Left cardiac atrium (tissue), 4 donors: Measurements from ENCODE around the gene VSIG8. TPM values are rescaled to one million over a fixed set of nuclear protein-coding genes. Genes with fewer than 3 reads are reported as not detected.

Experiments used
- ATAC-seq, 2 donors: fragments of 200-7000 bp; cut with Tn5 transposase; one replicate each; pipeline ENCODE4 v1.9.1; 2020; ENCODE audit warnings: mild to moderate bottlenecking in 2 of 2, moderate library complexity in 2 of 2
- DNase-seq: peaks from one replicate; pipeline ENCODE4 v3.0.0-alpha.2; 2020
- intact Hi-C, 2 donors: fragments of 100-400 bp; cut with DNase I; formaldehyde crosslinking; loops; one replicate each; pipeline versions ENCODE4 v1.14.1 to v1.15.1; 2022 to 2023
- microRNA-seq, 2 donors: library from miRNA; unstranded; fragments of <30 nt; microRNA quantifications; one replicate each; pipeline ENCODE4 v1.2.0, GENCODE V29; 2020
- total RNA-seq, 2 donors: library from RNA; stranded (reverse); fragmentation: NEBNext Ultra II Directional; extraction: Animal tissue kit (Norgen Biotek cat#: 25700); gene quantifications; one replicate each; pipeline ENCODE4 v1.2.1, GENCODE V29; 2021
- donor health status: DM: no; HTN: yes; CAD: no.
- donor health status: DM: no; HTN: yes; CAD: no; lungs with severe emphysema.
- donor health status: DM: yes; HTN: yes; CAD: no.
- donor health status: Dilated cardiomyopathy.

VSIG8 gene
- total RNA-seq, 2 donors from 2014 or later, result not detected

DNA sequence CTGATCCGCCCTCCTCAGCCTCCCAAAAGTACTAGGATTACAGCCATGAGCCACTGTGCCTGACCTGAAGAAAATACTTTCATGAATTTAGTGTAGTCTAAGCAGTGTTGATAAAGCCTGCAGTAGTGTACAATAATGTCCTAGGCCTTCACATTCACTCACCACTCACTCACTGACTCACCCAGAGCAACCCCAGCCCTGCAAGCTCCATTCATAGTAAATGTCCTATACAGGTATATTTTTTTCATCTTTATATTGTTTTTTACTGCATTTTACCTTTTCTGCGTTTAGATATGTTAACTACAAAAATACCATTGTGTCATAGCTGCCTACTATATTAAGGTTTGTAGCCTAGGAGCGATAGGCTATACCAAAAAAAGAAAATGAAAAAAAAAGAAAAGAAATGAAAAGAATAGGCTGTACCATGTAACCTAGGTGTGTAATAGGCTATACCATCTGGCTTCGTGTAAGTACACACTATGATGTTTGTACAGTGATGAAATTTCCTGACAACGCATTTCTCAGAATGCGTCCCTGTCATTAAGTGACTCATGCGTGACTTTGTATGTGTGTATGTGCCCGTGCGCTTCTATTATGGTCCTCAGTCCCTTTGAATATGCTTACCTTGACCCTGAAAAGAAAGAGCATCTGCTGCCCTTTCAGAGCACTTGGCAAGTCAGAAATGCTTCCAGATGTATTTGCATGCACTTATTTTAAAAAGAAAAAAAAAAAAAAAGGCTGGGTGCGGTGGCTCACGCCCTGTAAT is 45.0 kb downstream of the VSIG8 start:
- no peak for DNase-seq
- intact Hi-C loops, result no loop called here
- no peak for ATAC-seq

DNA sequence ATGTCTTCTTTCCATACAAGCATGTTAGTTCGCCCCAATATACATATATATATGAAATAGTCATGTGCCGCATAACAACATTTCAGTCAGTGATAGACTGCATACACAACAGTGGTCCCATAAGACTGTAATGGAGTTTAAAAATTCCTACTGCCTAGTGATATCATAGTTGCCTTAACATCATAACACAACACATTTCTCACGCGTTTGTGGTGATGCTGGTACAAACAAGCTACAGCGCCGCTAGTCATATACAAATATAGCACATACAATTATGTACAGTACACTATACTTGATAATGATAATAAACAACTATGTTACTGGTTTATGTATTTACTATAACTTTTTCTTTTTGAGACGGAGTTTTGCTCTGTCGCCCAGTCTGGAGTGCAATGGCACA is 46.5 kb downstream of the VSIG8 start:
- DNase-seq (no peak), ATAC-seq (no peak)
- intact Hi-C loops, result no loop called here

DNA sequence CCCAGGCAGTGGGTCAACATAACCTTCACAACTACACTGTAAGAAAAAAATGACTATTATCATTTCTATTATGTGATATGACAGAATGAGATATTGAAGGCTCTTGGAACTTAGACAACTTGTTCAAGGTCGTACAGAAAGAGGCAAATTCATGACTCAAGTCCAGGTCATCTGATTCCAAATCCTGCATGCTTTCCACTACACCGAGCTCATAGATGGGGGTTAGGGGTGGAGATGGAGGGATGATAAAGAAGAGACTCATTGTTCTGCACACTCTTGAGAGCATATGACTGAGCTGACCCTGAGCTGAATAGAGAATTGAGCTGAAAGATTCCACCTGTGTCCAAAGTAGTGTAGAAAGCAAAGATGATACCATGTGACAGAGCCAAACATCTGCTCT is 57.5 kb downstream of the VSIG8 start:
- intact Hi-C loops, result loop anchor here in 1 of 2 donors (5.0 kb wide), 1 partner anchor 87 kb away; no protein-coding TSS in a partner anchor
- ATAC-seq, result no peak

More for the DNA sequence above, 57.5 kb downstream of the VSIG8 start:
- no peak for DNase-seq

Small RNA genes lying within 50 kb of the gene (microRNA-seq; reads per million reads assigned to microRNA genes)
- 0 reads per million in 2 donors for gene MIR4259

Other genes with a start within 250 kb of the VSIG8 start
- gene CRP, start 148.1 kb downstream of the VSIG8 start, total RNA-seq, result not detected
- gene DUSP23, start 81.7 kb downstream of the VSIG8 start, total RNA-seq, result 10 to 100 TPM; 25.4 to 36.0 TPM
- gene FCRL6, start 60.3 kb downstream of the VSIG8 start, total RNA-seq, result 1 to 10 TPM in 1 of 2 donors, under 1 TPM in 1; 0.21 to 1.1 TPM
- 1 to 10 TPM; 2.4 to 4.4 TPM for gene SLAMF8, start 35.8 kb downstream of the VSIG8 start, total RNA-seq
- 1 to 10 TPM; 1.6 to 2.0 TPM for gene CFAP45, start 37.5 kb upstream of the VSIG8 start, total RNA-seq
- gene TAGLN2, start 62.9 kb upstream of the VSIG8 start, total RNA-seq, result 100 to 1,000 TPM; 201 to 276 TPM
- gene IGSF9, start 83.0 kb upstream of the VSIG8 start, total RNA-seq, result 1 to 10 TPM; 1.4 to 3.3 TPM
- gene SLAMF9, start 91.6 kb upstream of the VSIG8 start, total RNA-seq, result under 1 TPM in 1 of 2 donors, not detected in 1; 0.35 TPM
- 1 to 10 TPM; 3.3 to 3.4 TPM for gene PIGM, start 169.3 kb upstream of the VSIG8 start, total RNA-seq
- under 1 TPM; 0.05 to 0.15 TPM for gene KCNJ10, start 207.5 kb upstream of the VSIG8 start, total RNA-seq
- gene KCNJ9, start 218.9 kb upstream of the VSIG8 start, total RNA-seq, result under 1 TPM in 1 of 2 donors, not detected in 1; 0.06 TPM
- gene IGSF8, start 236.0 kb upstream of the VSIG8 start, total RNA-seq, result 10 to 100 TPM; 18.8 to 22.1 TPM